Fibroblast of lung (primary cell): ENCODE measurements around the gene COPZ2. TPM values are rescaled to one million over a fixed set of nuclear protein-coding genes. Genes with fewer than 3 reads are reported as not detected.
A peak's percentile ranks its signal among the peaks of the same experiment; 100 is the strongest.

Source experiments
- DNase-seq, 2 donors: peaks; one replicate each; pipeline versions ENCODE4 v3.0.0 to v3.0.0-alpha.2; 2010; ENCODE audit warnings: low read depth in 2 of 2
- H2AFZ ChIP-seq: 2 replicates; pipeline ENCODE4 v1.5.1; 2012; ENCODE audit warnings: low read length, control low read depth, inconsistent platforms
- H3K27ac ChIP-seq: 2 replicates; pipeline ENCODE4 v1.5.1; 2011; ENCODE audit warnings: low read length, control low read depth; ENCODE audit not compliant: insufficient read depth
- H3K27me3 ChIP-seq: 2 replicates; pipeline ENCODE4 v1.5.1; 2011; ENCODE audit warnings: mild to moderate bottlenecking, low read length; ENCODE audit not compliant: control insufficient read depth, insufficient read depth
- H3K36me3 ChIP-seq: 2 replicates; pipeline ENCODE4 v1.5.1; 2011; ENCODE audit warnings: low read length; ENCODE audit not compliant: control insufficient read depth, insufficient read depth
- H3K4me1 ChIP-seq: 2 replicates; pipeline ENCODE4 v1.5.1; 2011; ENCODE audit warnings: low read length; ENCODE audit not compliant: control insufficient read depth, insufficient read depth; ENCODE audit errors: extremely low read depth
- H3K4me2 ChIP-seq: 2 replicates; pipeline ENCODE4 v1.5.1; 2011; ENCODE audit warnings: low read length, control low read depth; ENCODE audit not compliant: insufficient read depth; ENCODE audit errors: extremely low read depth
- H3K4me3 ChIP-seq, 4 experiments: fragments of 200-600 bp in 1 of 4; sonication (generic) in 1 of 4; replicated peaks in 1 of 4; 2 replicates each; pipeline ENCODE4 v1.5.1; 2011 to 2016; ENCODE audit warnings: low read length in 4 of 4, low read depth in 3 of 4, mild to moderate bottlenecking in 3 of 4, control low read depth in 2 of 4, inconsistent platforms in 1 of 4, mixed read lengths in 1 of 4; ENCODE audit not compliant: insufficient read depth in 1 of 4; ENCODE audit errors: control extremely low read depth in 1 of 4
- H3K79me2 ChIP-seq: 2 replicates; pipeline ENCODE4 v1.5.1; 2012; ENCODE audit warnings: mild to moderate bottlenecking, low read length, inconsistent platforms; ENCODE audit not compliant: control insufficient read depth, insufficient read depth
- H3K9ac ChIP-seq: 2 replicates; pipeline ENCODE4 v1.5.1; 2011; ENCODE audit warnings: mild to moderate bottlenecking, low read length, control low read depth; ENCODE audit not compliant: insufficient read depth
- H3K9me3 ChIP-seq: 2 replicates; pipeline ENCODE4 v1.5.1; 2012; ENCODE audit warnings: low read depth, low read length; ENCODE audit not compliant: control insufficient read depth, insufficient read depth
- H4K20me1 ChIP-seq: 2 replicates; pipeline ENCODE4 v1.5.1; 2011; ENCODE audit warnings: low read length; ENCODE audit not compliant: control insufficient read depth, insufficient read depth; ENCODE audit errors: extremely low read depth
- EZH2 ChIP-seq: IDR thresholded peaks from 2 replicates; pipeline ENCODE4 v1.5.1; 2012; ENCODE audit warnings: low read length, control low read depth, mild to moderate bottlenecking; ENCODE audit errors: missing control alignments
- polyA plus RNA-seq, 2 donors: library from polyadenylated mRNA; depleted of rRNA in 1 of 2; stranded (reverse) in 1 of 2; unstranded in 1 of 2; fragments of >200 nt; gene quantifications; 2 replicates each; pipeline ENCODE4 v1.2.1, GENCODE V29; 2011 to 2012; ENCODE audit warnings: missing spikeins in 1 of 2
- total RNA-seq: library from RNA; depleted of rRNA; stranded (reverse); fragments of >200 nt; gene quantifications from 2 replicates; pipeline ENCODE4 v1.2.1, GENCODE V29; 2014
- TF ChIP-seq, protein P1 (sequence below), 2 donors: IDR thresholded peaks in 1 of 2; conservative IDR thresholded peaks in 1 of 2; 1 replicate in 1 of 2; 2 replicates in 1 of 2; pipeline ENCODE4 v1.5.1; 2011 to 2012; ENCODE audit warnings: low read length in 2 of 2, control low read depth in 1 of 2, inconsistent platforms in 1 of 2, low read depth in 1 of 2, mild to moderate bottlenecking in 1 of 2

COPZ2 gene
- total and polyA plus RNA-seq, 2 donors (not counting 1 experiment from before 2014, with no cell fraction given), result 63.1 to 97.9 TPM

DNA sequence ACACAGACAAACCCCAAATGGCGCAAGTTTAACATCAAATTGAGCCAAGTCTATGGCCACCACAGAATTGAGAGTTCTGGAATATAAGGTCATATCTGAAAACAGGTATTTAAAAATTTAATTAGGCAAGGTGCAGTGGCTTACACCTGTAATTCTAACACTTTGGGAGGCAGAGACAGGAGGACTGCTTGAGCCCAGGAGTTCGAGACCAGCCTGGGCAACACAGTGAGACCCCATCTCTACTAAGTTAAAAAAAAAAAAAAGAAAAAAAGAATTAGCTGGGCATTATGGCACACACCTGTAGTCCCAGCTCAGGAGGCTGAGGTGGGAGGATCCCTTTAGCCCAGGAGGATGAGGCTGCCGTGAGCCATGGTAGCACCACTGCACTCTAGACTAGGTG, 29.6 kb upstream of the COPZ2 start:
- Histone ChIP-seq H3K27ac (no peak overlapping the region), H3K9ac (no peak overlapping the region), H3K4me2 (no peak overlapping the region), H3K36me3 (peaks cover 5% of the 10 kb centered on the region), H3K9me3 (no peaks in the 10 kb centered on the region), H3K4me1 (peaks cover 4% of the 10 kb centered on the region), H3K79me2 (no peaks in the 10 kb centered on the region), H2AFZ (no peak overlapping the region), H4K20me1 (no peaks in the 10 kb centered on the region), H3K27me3 (no peaks in the 10 kb centered on the region), H3K4me3 (no peak overlapping the region)
- no peak for DNase-seq
- TF ChIP-seq EZH2, result no peak
- TF ChIP-seq, protein P1, sequence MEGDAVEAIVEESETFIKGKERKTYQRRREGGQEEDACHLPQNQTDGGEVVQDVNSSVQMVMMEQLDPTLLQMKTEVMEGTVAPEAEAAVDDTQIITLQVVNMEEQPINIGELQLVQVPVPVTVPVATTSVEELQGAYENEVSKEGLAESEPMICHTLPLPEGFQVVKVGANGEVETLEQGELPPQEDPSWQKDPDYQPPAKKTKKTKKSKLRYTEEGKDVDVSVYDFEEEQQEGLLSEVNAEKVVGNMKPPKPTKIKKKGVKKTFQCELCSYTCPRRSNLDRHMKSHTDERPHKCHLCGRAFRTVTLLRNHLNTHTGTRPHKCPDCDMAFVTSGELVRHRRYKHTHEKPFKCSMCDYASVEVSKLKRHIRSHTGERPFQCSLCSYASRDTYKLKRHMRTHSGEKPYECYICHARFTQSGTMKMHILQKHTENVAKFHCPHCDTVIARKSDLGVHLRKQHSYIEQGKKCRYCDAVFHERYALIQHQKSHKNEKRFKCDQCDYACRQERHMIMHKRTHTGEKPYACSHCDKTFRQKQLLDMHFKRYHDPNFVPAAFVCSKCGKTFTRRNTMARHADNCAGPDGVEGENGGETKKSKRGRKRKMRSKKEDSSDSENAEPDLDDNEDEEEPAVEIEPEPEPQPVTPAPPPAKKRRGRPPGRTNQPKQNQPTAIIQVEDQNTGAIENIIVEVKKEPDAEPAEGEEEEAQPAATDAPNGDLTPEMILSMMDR (conservative IDR thresholded peaks at IDR 0.05 in 1 of 2, IDR thresholded peaks at IDR 0.05 in 1 of 2; ENCODE audit: low read depth in 1 of 2, low read length in 2 of 2), result no peak

DNA sequence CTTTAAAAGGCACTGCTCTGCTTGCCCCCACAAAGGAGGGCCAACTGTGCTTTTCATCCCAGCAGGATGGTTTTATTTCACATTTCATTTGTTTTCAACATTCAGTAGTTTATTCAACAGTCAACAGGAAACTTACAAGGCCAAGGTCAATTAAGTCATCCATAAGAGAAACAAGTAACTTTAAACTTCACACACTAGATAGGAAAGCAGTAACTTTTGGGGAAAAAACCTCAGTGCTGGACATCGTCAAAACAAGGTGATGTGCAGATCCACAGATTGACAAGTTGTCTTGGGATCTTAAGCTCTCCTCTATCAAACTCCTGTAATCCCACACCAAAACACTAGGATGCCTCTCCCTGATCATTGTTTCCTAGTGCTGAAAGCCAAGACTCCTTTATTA, 29.1 kb upstream of the COPZ2 start:
- Histone ChIP-seq H3K9ac (no peak overlapping the region), H3K27me3 (no peaks in the 10 kb centered on the region), H3K79me2 (no peaks in the 10 kb centered on the region), H3K9me3 (no peaks in the 10 kb centered on the region), H3K4me3 (no peak overlapping the region), H3K36me3 (peaks cover 7% of the 10 kb centered on the region), H3K4me1 (peaks cover 4% of the 10 kb centered on the region), H4K20me1 (no peaks in the 10 kb centered on the region), H2AFZ (no peak overlapping the region), H3K4me2 (no peak overlapping the region), H3K27ac (no peak overlapping the region)
- TF ChIP-seq EZH2, result no peak
- TF ChIP-seq, protein P1 (conservative IDR thresholded peaks at IDR 0.05 in 1 of 2, IDR thresholded peaks at IDR 0.05 in 1 of 2; ENCODE audit: low read depth in 1 of 2, low read length in 2 of 2), result peak in 1 of 2 donors; percentile 15
- DNase-seq, result no peak

DNA sequence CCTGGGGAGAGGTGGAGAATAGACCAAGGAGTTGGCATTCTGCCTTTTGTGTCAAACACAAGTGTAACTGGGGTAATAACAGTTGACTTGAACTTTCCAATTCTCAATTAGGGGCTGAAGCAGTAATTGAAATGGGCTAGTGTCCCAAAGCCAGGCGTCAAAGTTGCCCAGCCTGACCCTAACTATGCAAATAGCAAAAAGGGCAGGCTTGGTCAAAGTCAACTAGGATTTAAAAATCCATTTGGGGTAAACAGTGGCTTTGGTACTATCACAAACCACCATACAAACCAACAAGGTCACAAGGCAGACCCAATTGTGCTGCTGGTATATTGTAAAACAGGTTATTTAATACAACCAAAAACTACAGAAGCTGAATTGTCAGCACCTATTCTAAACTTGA, 28.6 kb upstream of the COPZ2 start:
- no peak overlapping the region for H2AFZ ChIP-seq
- no peaks in the 10 kb centered on the region for H4K20me1 ChIP-seq
- peaks cover 4% of the 10 kb centered on the region for H3K4me1 ChIP-seq
- no peak overlapping the region for H3K4me2 ChIP-seq
- no peaks in the 10 kb centered on the region for H3K79me2 ChIP-seq
- H3K4me3 ChIP-seq, result no peak overlapping the region
- DNase-seq, result no peak
- H3K27ac ChIP-seq, result no peak overlapping the region
- TF ChIP-seq, protein P1 (conservative IDR thresholded peaks at IDR 0.05 in 1 of 2, IDR thresholded peaks at IDR 0.05 in 1 of 2; ENCODE audit: low read depth in 1 of 2, low read length in 2 of 2), result no peak
- TF ChIP-seq EZH2, result no peak
- no peak overlapping the region for H3K9ac ChIP-seq
- H3K27me3 ChIP-seq, result no peaks in the 10 kb centered on the region
- H3K36me3 ChIP-seq, result peaks cover 7% of the 10 kb centered on the region
- H3K9me3 ChIP-seq, result no peaks in the 10 kb centered on the region
